IPS DF 19.7 (cell line): ENCODE results near the gene AFAP1L2.

Experiments used
- DNase-seq: peaks from one replicate; pipeline ENCODE4 v3.0.0-alpha.2; 2013; ENCODE audit warnings: low read depth, low spot score

Gene AFAP1L2

GRCh38 chr10:114408968-114409444 is 4.7 kb upstream of the AFAP1L2 start:
- DNase-seq, result no peak

GRCh38 chr10:114408112-114408967 is 4.0 kb upstream of the AFAP1L2 start:
- no peak for DNase-seq

GRCh38 chr10:114406455-114406854 is 2.2 kb upstream of the AFAP1L2 start:
- no peak for DNase-seq

- DNase-seq, result no peak
These were observed 679 bp upstream of the AFAP1L2 start for GRCh38 chr10:114405011-114405350.

- no peak for DNase-seq
These were observed 651 bp downstream of the AFAP1L2 start for GRCh38 chr10:114403541-114404161.

- DNase-seq, result no peak
These were observed 1.3 kb downstream of the AFAP1L2 start for GRCh38 chr10:114402871-114403540.

GRCh38 chr10:114402233-114402632 is 2.1 kb downstream of the AFAP1L2 start:
- no peak for DNase-seq

- no peak for DNase-seq
These were observed 3.0 kb downstream of the AFAP1L2 start for GRCh38 chr10:114401195-114401791.

- DNase-seq, result no peak
These were observed 4.2 kb downstream of the AFAP1L2 start for GRCh38 chr10:114400091-114400490.

GRCh38 chr10:114399576-114399975 is 4.7 kb downstream of the AFAP1L2 start:
- DNase-seq, result no peak

GRCh38 chr10:114398587-114399331 is 5.5 kb downstream of the AFAP1L2 start:
- no peak for DNase-seq

- DNase-seq, result no peak
These were observed 6.6 kb downstream of the AFAP1L2 start for GRCh38 chr10:114397651-114398145.

GRCh38 chr10:114396464-114396863 is 7.8 kb downstream of the AFAP1L2 start:
- DNase-seq, result no peak

GRCh38 chr10:114395366-114396022 is 8.8 kb downstream of the AFAP1L2 start:
- DNase-seq, result no peak

- DNase-seq, result no peak
These were observed 9.8 kb downstream of the AFAP1L2 start for GRCh38 chr10:114394531-114394930.

- DNase-seq, result no peak
These were observed 10.4 kb downstream of the AFAP1L2 start for GRCh38 chr10:114393886-114394285.

GRCh38 chr10:114393482-114393881 is 10.8 kb downstream of the AFAP1L2 start:
- no peak for DNase-seq

GRCh38 chr10:114392112-114392835 is 12.0 kb downstream of the AFAP1L2 start:
- no peak for DNase-seq

GRCh38 chr10:114391599-114391998 is 12.7 kb downstream of the AFAP1L2 start:
- DNase-seq, result no peak

- DNase-seq, result no peak
These were observed 14.9 kb downstream of the AFAP1L2 start for GRCh38 chr10:114389426-114389825.
